ENCODE results near the gene SMCO3. TPM values are rescaled to one million over a fixed set of nuclear protein-coding genes. Genes with fewer than 3 reads are reported as not detected.
A peak's percentile ranks its signal among the peaks of the same experiment; 100 is the strongest.

SMCO3 gene
- polyA plus RNA-seq, 2 donors = 0.01 to 0.04 TPM

DNA sequence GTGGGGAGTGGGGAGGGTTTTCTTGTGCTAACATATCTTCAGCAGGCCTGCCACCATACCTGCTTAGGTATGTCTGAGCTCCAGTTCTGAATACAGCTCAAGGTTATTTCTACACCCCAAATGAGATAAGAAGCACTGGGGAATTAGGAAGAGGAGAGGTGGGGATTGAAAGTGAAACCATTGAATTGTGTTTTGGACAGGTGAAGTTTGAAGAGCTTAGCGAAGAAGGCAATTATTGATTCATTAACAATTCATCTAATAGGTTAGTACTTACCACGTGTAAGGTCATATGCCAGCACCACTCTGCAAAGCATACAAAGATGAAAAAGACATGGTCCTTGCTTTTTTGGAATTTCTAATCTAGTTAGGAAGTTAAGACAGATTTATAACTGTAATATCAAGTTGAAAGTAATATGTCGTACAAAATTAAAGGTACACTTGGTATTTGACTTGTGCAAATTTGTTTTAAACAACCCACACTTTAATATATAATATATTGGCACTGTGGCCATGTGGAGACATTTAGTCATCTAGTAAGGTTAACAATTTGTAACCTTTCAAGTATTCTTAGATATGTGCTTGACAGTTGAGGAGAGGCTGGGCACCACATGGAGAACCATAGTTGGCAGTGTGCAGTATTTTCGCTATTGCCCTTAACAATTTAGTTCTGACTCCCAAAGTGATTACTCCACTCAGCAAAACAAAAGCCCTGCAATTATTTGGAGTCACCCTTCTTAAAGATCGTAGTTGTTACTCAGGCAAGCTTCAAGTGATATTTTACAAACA lies 3.6 kb downstream of the SMCO3 start:
- no peaks in the 10 kb centered on the region for H3K9me3 ChIP-seq (ENCODE audit: control insufficient read depth in 2 of 2, insufficient read depth in 1 of 2, low read depth in 1 of 2, low read length in 1 of 2)
- WGBS, 2 donors = 82 to 87% methylated on average over 5 of the region's 5 CpGs

DNA sequence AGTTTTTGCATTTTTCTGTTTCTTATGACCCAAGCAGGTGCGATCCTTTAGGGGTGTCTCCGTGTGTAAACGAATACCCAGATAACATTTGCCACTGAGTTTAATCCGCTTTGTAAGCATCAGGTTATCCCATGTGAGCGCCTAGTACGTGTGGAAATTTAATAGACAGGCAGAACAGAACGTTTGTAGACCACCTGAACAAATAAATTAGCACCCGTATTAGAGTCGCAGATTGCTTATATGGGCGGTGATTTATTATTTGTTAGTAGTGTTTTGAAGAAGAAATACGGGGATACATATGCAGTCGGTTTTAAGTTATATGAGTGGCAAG lies 10.2 kb downstream of the SMCO3 start:
- Histone ChIP-seq H3K9me3 (ENCODE audit: control insufficient read depth in 2 of 2, insufficient read depth in 1 of 2, low read depth in 1 of 2, low read length in 1 of 2) (no peaks in the 10 kb centered on the region), H3K4me1 (ENCODE audit: control insufficient read depth in 2 of 2, insufficient read depth in 2 of 2, low read length in 1 of 2) (no peaks in the 10 kb centered on the region), H3K4me3 (ENCODE audit: low read depth in 1 of 2, low read length in 2 of 2) (peak overlapping the region; percentile 82 to 100), H3K36me3 (ENCODE audit: control insufficient read depth in 2 of 2, insufficient read depth in 2 of 2, low read length in 1 of 2) (peaks cover 2 to 4% of the 10 kb centered on the region in 2 donors), H3K27me3 (ENCODE audit: control insufficient read depth in 1 of 2, insufficient read depth in 2 of 2, low read length in 2 of 2) (no peaks in the 10 kb centered on the region), H3K27ac (ENCODE audit: low read depth in 2 of 2, low read length in 1 of 2) (peak overlapping the region; percentile 73 to 78)
- 0% methylated on average over 12 of the region's 12 CpGs for whole genome bisulfite sequencing, 2 donors

More for the DNA sequence above, 3.6 kb downstream of the SMCO3 start:
- H3K27ac ChIP-seq (ENCODE audit: low read depth in 2 of 2, low read length in 1 of 2) = no peak overlapping the region
- H3K27me3 ChIP-seq (ENCODE audit: control insufficient read depth in 1 of 2, insufficient read depth in 2 of 2, low read length in 2 of 2) = no peaks in the 10 kb centered on the region
- H3K4me1 ChIP-seq (ENCODE audit: control insufficient read depth in 2 of 2, insufficient read depth in 2 of 2, low read length in 1 of 2) = no peaks in the 10 kb centered on the region
- no peak overlapping the region for H3K4me3 ChIP-seq (ENCODE audit: low read depth in 1 of 2, low read length in 2 of 2)
- no peaks in the 10 kb centered on the region for H3K36me3 ChIP-seq (ENCODE audit: control insufficient read depth in 2 of 2, insufficient read depth in 2 of 2, low read length in 1 of 2)

DNA sequence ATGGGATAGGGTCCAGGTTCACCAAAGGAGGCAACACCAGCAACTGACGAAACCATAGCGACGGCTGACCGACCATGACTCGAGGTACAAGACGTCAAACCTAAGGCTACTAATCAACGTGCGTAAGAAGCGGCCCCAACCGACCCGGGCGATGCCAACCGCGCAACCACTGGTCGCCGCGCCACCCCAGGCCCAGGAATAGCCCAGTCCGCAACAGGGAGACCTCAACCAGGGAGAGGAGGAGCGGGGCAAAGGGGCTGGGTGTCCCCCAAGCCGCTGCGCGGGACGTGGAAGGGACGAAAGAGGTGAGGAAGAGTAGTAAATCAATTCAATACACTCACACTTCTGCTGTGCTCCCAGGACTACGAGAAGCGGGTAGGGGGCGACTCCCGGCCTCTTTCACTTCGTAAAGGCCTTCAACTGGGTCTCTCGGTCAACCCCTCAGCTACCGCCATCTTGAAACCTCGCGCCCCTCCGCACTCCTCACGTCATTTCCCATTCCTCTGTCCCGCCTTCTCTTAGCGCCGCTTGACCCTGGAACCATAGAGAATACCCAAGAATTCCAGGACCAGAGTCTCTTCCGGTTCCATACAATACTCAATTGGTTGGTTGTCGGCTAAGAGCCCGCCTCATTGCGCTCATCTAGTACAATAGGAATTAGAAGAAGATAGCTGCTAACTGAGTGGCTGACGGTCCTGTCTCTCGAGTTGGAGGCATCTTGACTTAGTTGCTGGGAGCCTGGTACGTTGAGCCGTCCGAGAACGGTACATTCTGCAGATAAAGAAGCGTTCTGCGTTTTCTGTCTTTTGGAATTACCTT lies 10.8 kb downstream of the SMCO3 start, which contains the start of the genes C12orf60 and WBP11:
Gene C12orf60, plus strand, starts transcription at position 660 of the 819 bp plus-strand sequence. CDS start 19,266 bp downstream, outside the sequence.
Gene WBP11, minus strand, starts transcription at position 468 of the 819 bp plus-strand sequence. CDS start 2,095 bp downstream, outside the sequence.
- Histone ChIP-seq H3K36me3 (ENCODE audit: control insufficient read depth in 2 of 2, insufficient read depth in 2 of 2, low read length in 1 of 2) (peaks cover 2 to 4% of the 10 kb centered on the region in 2 donors), H3K27ac (ENCODE audit: low read depth in 2 of 2, low read length in 1 of 2) (peak within 1 kb of the TSS; percentile 74 to 97), H3K9me3 (ENCODE audit: control insufficient read depth in 2 of 2, insufficient read depth in 1 of 2, low read depth in 1 of 2, low read length in 1 of 2) (no peaks in the 10 kb centered on the region), H3K27me3 (ENCODE audit: control insufficient read depth in 1 of 2, insufficient read depth in 2 of 2, low read length in 2 of 2) (no peaks in the 10 kb centered on the region), H3K4me3 (ENCODE audit: low read depth in 1 of 2, low read length in 2 of 2) (peak within 1 kb of the TSS; percentile 82 to 100), H3K4me1 (ENCODE audit: control insufficient read depth in 2 of 2, insufficient read depth in 2 of 2, low read length in 1 of 2) (no peaks in the 10 kb centered on the region)
- WGBS, 2 donors = 0% methylated on average over 46 to 50 of the region's 50 CpGs

DNA sequence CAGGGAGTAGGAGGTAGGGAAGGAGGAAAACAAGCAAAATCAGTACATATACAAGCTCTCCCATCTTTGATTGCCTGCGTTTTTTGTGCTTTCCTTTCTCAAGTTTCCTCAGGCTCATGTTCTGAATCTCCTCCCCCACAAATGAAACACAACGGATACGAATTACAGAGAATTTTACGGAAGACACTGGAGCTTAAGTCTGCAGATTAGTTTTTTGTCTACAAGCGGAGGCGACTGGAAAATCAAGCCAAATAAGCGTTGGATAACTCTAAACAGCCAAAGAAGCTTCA lies 11.3 kb downstream of the SMCO3 start:
- Histone ChIP-seq H3K4me1 (ENCODE audit: control insufficient read depth in 2 of 2, insufficient read depth in 2 of 2, low read length in 1 of 2) (no peaks in the 10 kb centered on the region), H3K36me3 (ENCODE audit: control insufficient read depth in 2 of 2, insufficient read depth in 2 of 2, low read length in 1 of 2) (peaks cover 2 to 4% of the 10 kb centered on the region in 2 donors), H3K27me3 (ENCODE audit: control insufficient read depth in 1 of 2, insufficient read depth in 2 of 2, low read length in 2 of 2) (no peaks in the 10 kb centered on the region), H3K9me3 (ENCODE audit: control insufficient read depth in 2 of 2, insufficient read depth in 1 of 2, low read depth in 1 of 2, low read length in 1 of 2) (no peaks in the 10 kb centered on the region), H3K27ac (ENCODE audit: low read depth in 2 of 2, low read length in 1 of 2) (peak overlapping the region; percentile 74 to 97), H3K4me3 (ENCODE audit: low read depth in 1 of 2, low read length in 2 of 2) (peak overlapping the region; percentile 82 to 100)
- WGBS, 2 donors = 0% methylated on average over 7 of the region's 7 CpGs

DNA sequence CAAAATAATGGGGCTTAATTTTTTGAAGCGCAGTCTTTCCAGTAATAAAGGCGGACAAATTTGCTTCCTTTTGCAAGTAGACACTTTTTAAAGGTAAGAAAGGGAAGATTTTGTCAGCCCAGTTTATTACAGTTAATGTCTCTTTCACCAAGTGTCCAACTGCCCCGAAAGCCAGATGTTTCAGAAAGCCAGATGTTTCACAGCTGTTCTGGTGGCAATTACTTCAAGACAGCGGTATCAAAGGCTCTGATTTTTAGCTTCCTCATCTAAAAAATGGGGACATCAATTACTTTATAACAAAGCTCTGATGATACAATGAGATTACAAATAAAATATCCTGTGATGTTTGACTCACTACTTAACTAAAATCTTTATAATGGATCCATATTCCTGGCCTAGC lies 11.7 kb downstream of the SMCO3 start:
- peak overlapping the region in 1 of 2 donors; percentile 97 for H3K27ac ChIP-seq (ENCODE audit: low read depth in 2 of 2, low read length in 1 of 2)

DNA sequence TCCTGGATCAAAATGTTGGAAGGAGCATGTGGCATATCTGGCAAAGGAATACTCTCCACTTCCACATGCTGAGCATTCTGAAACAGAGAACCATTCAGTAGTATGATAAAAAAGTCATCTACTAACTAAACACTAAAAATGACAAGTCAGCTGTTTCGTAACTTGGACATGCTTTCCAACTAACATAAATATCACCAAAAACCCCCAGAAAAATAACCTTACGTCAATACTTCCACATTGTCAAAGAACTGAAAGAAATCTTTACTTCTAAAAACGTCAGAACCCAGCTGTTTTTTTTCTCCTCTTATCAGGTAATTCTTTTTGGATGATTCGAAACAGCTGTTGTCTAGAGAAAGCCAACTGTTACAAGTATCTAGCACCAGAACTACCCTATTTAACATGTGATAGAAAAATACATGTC lies 18.9 kb downstream of the SMCO3 start:
- H3K4me3 ChIP-seq (ENCODE audit: low read depth in 1 of 2, low read length in 2 of 2) = no peak overlapping the region
- WGBS, 2 donors = 76% methylated on average over 4 of the region's 4 CpGs
- H3K4me1 ChIP-seq (ENCODE audit: control insufficient read depth in 2 of 2, insufficient read depth in 2 of 2, low read length in 1 of 2) = no peaks in the 10 kb centered on the region
- peaks cover 4 to 9% of the 10 kb centered on the region in 2 donors for H3K36me3 ChIP-seq (ENCODE audit: control insufficient read depth in 2 of 2, insufficient read depth in 2 of 2, low read length in 1 of 2)
- H3K27me3 ChIP-seq (ENCODE audit: control insufficient read depth in 1 of 2, insufficient read depth in 2 of 2, low read length in 2 of 2) = no peaks in the 10 kb centered on the region
- no peak overlapping the region for H3K27ac ChIP-seq (ENCODE audit: low read depth in 2 of 2, low read length in 1 of 2)
- no peaks in the 10 kb centered on the region for H3K9me3 ChIP-seq (ENCODE audit: control insufficient read depth in 2 of 2, insufficient read depth in 1 of 2, low read depth in 1 of 2, low read length in 1 of 2)

More for the DNA sequence above, 11.7 kb downstream of the SMCO3 start:
- Histone ChIP-seq H3K9me3 (ENCODE audit: control insufficient read depth in 2 of 2, insufficient read depth in 1 of 2, low read depth in 1 of 2, low read length in 1 of 2) (no peaks in the 10 kb centered on the region), H3K36me3 (ENCODE audit: control insufficient read depth in 2 of 2, insufficient read depth in 2 of 2, low read length in 1 of 2) (peaks cover 2 to 4% of the 10 kb centered on the region in 2 donors), H3K4me3 (ENCODE audit: low read depth in 1 of 2, low read length in 2 of 2) (peak overlapping the region in 1 of 2 donors; percentile 100), H3K4me1 (ENCODE audit: control insufficient read depth in 2 of 2, insufficient read depth in 2 of 2, low read length in 1 of 2) (no peaks in the 10 kb centered on the region), H3K27me3 (ENCODE audit: control insufficient read depth in 1 of 2, insufficient read depth in 2 of 2, low read length in 2 of 2) (no peaks in the 10 kb centered on the region)
- WGBS, 2 donors = 64 to 67% methylated on average over 4 of the region's 4 CpGs

DNA sequence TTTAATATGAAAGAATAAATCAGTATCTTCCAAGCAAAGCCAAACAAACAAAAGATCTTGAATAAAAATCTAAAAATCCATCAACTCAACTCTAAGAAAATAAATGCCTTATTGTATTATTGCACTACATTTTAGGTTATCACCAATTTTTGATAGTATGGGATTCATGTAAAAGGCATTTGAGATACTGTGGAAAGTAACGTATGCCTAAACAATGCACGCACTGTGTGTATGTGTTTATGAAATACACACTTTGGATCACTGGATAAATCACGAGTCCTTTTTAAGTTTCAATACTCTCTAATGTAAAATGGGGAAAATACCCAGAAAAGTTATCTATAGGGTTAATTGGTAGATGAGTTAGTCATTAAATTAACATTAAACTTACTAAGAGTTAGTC lies 28.4 kb downstream of the SMCO3 start:
- H3K36me3 ChIP-seq (ENCODE audit: control insufficient read depth in 2 of 2, insufficient read depth in 2 of 2, low read length in 1 of 2) = peaks cover 8 to 10% of the 10 kb centered on the region in 2 donors
- H3K27ac ChIP-seq (ENCODE audit: low read depth in 2 of 2, low read length in 1 of 2) = no peak overlapping the region
- H3K4me1 ChIP-seq (ENCODE audit: control insufficient read depth in 2 of 2, insufficient read depth in 2 of 2, low read length in 1 of 2) = no peaks in the 10 kb centered on the region
- WGBS, 2 donors = 91 to 94% methylated on average over 3 of the region's 3 CpGs
- no peaks in the 10 kb centered on the region for H3K9me3 ChIP-seq (ENCODE audit: control insufficient read depth in 2 of 2, insufficient read depth in 1 of 2, low read depth in 1 of 2, low read length in 1 of 2)
- no peak overlapping the region for H3K4me3 ChIP-seq (ENCODE audit: low read depth in 1 of 2, low read length in 2 of 2)
- no peaks in the 10 kb centered on the region for H3K27me3 ChIP-seq (ENCODE audit: control insufficient read depth in 1 of 2, insufficient read depth in 2 of 2, low read length in 2 of 2)

DNA sequence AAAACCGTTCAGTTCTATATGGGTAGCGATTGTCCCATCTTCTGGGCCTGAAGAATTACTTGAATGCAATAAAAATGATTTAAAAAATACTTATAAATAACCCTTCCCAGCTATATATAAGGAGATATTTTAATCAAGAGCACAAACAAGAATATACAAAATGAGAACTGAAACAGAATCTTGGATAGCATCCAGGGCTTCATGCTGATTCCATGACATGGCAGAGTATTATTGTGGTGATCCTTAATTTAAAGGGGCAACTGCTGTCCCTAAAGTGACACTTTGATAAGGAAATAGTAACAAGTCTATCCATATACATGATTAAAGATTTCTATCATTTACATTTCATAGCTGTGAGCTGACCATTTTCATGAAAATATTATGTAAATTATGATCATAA lies 29.5 kb downstream of the SMCO3 start:
- Histone ChIP-seq H3K36me3 (ENCODE audit: control insufficient read depth in 2 of 2, insufficient read depth in 2 of 2, low read length in 1 of 2) (peaks cover 7 to 8% of the 10 kb centered on the region in 2 donors), H3K9me3 (ENCODE audit: control insufficient read depth in 2 of 2, insufficient read depth in 1 of 2, low read depth in 1 of 2, low read length in 1 of 2) (no peaks in the 10 kb centered on the region), H3K27ac (ENCODE audit: low read depth in 2 of 2, low read length in 1 of 2) (no peak overlapping the region), H3K4me3 (ENCODE audit: low read depth in 1 of 2, low read length in 2 of 2) (no peak overlapping the region), H3K27me3 (ENCODE audit: control insufficient read depth in 1 of 2, insufficient read depth in 2 of 2, low read length in 2 of 2) (no peaks in the 10 kb centered on the region), H3K4me1 (ENCODE audit: control insufficient read depth in 2 of 2, insufficient read depth in 2 of 2, low read length in 1 of 2) (no peaks in the 10 kb centered on the region)
- 90 to 94% methylated on average over 2 of the region's 2 CpGs for WGBS, 2 donors

DNA sequence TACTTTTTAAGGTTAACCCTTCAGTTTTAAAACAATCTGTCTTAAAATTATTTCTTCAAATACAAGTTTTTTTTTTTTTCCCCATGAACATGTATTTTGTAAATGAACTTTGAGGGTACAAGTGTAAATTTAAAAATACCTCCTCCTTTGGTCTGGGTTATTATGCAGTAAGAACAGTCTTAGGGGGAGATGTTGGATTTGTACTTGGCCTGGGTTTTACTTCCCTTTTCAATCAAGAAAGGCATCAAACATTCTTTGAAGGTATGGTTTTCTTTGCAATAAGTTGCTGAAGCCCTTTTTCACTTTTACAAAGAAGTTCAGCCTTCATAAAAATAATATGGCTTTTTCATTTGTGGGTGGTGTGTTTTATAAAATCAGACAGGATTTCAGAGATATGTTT lies 31.2 kb downstream of the SMCO3 start:
- Histone ChIP-seq H3K4me1 (ENCODE audit: control insufficient read depth in 2 of 2, insufficient read depth in 2 of 2, low read length in 1 of 2) (no peaks in the 10 kb centered on the region), H3K4me3 (ENCODE audit: low read depth in 1 of 2, low read length in 2 of 2) (no peak overlapping the region), H3K36me3 (ENCODE audit: control insufficient read depth in 2 of 2, insufficient read depth in 2 of 2, low read length in 1 of 2) (peaks cover 2 to 6% of the 10 kb centered on the region in 2 donors), H3K9me3 (ENCODE audit: control insufficient read depth in 2 of 2, insufficient read depth in 1 of 2, low read depth in 1 of 2, low read length in 1 of 2) (no peaks in the 10 kb centered on the region), H3K27me3 (ENCODE audit: control insufficient read depth in 1 of 2, insufficient read depth in 2 of 2, low read length in 2 of 2) (no peaks in the 10 kb centered on the region), H3K27ac (ENCODE audit: low read depth in 2 of 2, low read length in 1 of 2) (no peak overlapping the region)

Data from esophagus (tissue), 2 donors.